Measurements from ENCODE around the gene WIPF1.

- TF ChIP-seq, protein P1, sequence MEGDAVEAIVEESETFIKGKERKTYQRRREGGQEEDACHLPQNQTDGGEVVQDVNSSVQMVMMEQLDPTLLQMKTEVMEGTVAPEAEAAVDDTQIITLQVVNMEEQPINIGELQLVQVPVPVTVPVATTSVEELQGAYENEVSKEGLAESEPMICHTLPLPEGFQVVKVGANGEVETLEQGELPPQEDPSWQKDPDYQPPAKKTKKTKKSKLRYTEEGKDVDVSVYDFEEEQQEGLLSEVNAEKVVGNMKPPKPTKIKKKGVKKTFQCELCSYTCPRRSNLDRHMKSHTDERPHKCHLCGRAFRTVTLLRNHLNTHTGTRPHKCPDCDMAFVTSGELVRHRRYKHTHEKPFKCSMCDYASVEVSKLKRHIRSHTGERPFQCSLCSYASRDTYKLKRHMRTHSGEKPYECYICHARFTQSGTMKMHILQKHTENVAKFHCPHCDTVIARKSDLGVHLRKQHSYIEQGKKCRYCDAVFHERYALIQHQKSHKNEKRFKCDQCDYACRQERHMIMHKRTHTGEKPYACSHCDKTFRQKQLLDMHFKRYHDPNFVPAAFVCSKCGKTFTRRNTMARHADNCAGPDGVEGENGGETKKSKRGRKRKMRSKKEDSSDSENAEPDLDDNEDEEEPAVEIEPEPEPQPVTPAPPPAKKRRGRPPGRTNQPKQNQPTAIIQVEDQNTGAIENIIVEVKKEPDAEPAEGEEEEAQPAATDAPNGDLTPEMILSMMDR (IDR thresholded peaks at IDR 0.05): no peak
- no peak for TF ChIP-seq POLR2A (IDR thresholded peaks at IDR 0.05)
Observed at GRCh38 chr2:174608866-174609214, 11.2 kb upstream of the WIPF1 start.
